ENCODE measurements around the gene FLNC.

Gene FLNC

GRCh38 chr7:128788446-128789412 is 41.5 kb upstream of the FLNC start:
- peak; percentile 76 for FAIRE-seq
- DNase-seq (ENCODE audit: insufficient read length, low spot score): peak; percentile 49
- no peak for TF ChIP-seq CTCF (IDR thresholded peaks at IDR 0.05; ENCODE audit: insufficient read depth, missing control alignments)

- no peak for TF ChIP-seq CTCF (IDR thresholded peaks at IDR 0.05; ENCODE audit: insufficient read depth, missing control alignments)
- FAIRE-seq: no peak
- DNase-seq (ENCODE audit: insufficient read length, low spot score): no peak
Measured at GRCh38 chr7:128790315-128791041, 39.7 kb upstream of the FLNC start.

GRCh38 chr7:128791121-128791971 is 38.9 kb upstream of the FLNC start, which contains the start of gene CCDC136:
TSS of gene CCDC136 (plus strand) at chr7:128791968. CDS start at chr7:128792412, 444 bp downstream.
- no peak for FAIRE-seq
- DNase-seq (ENCODE audit: insufficient read length, low spot score): peak; percentile 47
- TF ChIP-seq CTCF (IDR thresholded peaks at IDR 0.05; ENCODE audit: insufficient read depth, missing control alignments): no peak

GRCh38 chr7:128791972-128792327 is 38.3 kb upstream of the FLNC start:
- DNase-seq (ENCODE audit: insufficient read length, low spot score): no peak
- no peak for TF ChIP-seq CTCF (IDR thresholded peaks at IDR 0.05; ENCODE audit: insufficient read depth, missing control alignments)
- no peak for FAIRE-seq

- DNase-seq (ENCODE audit: insufficient read length, low spot score) (no peak), FAIRE-seq (no peak)
- no peak for TF ChIP-seq CTCF (IDR thresholded peaks at IDR 0.05; ENCODE audit: insufficient read depth, missing control alignments)
Measured at GRCh38 chr7:128792471-128793180, 37.6 kb upstream of the FLNC start.

- FAIRE-seq (no peak), DNase-seq (ENCODE audit: insufficient read length, low spot score) (no peak)
- no peak for TF ChIP-seq CTCF (IDR thresholded peaks at IDR 0.05; ENCODE audit: insufficient read depth, missing control alignments)
Measured at GRCh38 chr7:128793181-128793547, 37.0 kb upstream of the FLNC start.

All from D721Med (cell line).